ENCODE results near the gene HNRNPC.

- TF ChIP-seq, protein P1, sequence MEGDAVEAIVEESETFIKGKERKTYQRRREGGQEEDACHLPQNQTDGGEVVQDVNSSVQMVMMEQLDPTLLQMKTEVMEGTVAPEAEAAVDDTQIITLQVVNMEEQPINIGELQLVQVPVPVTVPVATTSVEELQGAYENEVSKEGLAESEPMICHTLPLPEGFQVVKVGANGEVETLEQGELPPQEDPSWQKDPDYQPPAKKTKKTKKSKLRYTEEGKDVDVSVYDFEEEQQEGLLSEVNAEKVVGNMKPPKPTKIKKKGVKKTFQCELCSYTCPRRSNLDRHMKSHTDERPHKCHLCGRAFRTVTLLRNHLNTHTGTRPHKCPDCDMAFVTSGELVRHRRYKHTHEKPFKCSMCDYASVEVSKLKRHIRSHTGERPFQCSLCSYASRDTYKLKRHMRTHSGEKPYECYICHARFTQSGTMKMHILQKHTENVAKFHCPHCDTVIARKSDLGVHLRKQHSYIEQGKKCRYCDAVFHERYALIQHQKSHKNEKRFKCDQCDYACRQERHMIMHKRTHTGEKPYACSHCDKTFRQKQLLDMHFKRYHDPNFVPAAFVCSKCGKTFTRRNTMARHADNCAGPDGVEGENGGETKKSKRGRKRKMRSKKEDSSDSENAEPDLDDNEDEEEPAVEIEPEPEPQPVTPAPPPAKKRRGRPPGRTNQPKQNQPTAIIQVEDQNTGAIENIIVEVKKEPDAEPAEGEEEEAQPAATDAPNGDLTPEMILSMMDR (IDR thresholded peaks at IDR 0.05) = no peak
- no peak for TF ChIP-seq POLR2A (IDR thresholded peaks at IDR 0.05)
Measured at GRCh38 chr14:21299562-21300130, 30.4 kb upstream of the HNRNPC start.
